HG03469 (cell line): Measurements from ENCODE around the gene RNASE7.
"Not testable (repeated sequence)": the region's sequence is repeated elsewhere in the genome, so short reads cannot be mapped to it uniquely, and the experiment has no call there.

Experiments used
- ATAC-seq: cut with Tn5 transposase; IDR thresholded peaks from one replicate; pipeline ENCODE4 v1.9.1; 2021; ENCODE audit warnings: mild to moderate bottlenecking, moderate library complexity, moderate number of reproducible peaks; ENCODE audit not compliant: unreplicated experiment

RNASE7 gene

GRCh38 chr14:21023174-21023573 lies 19.0 kb upstream of the RNASE7 start:
- no peak for ATAC-seq

GRCh38 chr14:21023817-21024584 lies 18.2 kb upstream of the RNASE7 start:
- ATAC-seq, result no peak

- no peak for ATAC-seq
Observed at GRCh38 chr14:21024585-21025370, 17.4 kb upstream of the RNASE7 start, which contains the start of gene NDRG2. Gene NDRG2, minus strand, starts transcription at chr14:21025061. Its CDS starts 1,746 bp downstream, at chr14:21023315.

GRCh38 chr14:21025371-21026273 lies 16.5 kb upstream of the RNASE7 start:
- no peak for ATAC-seq

GRCh38 chr14:21026274-21026987 lies 15.7 kb upstream of the RNASE7 start:
- ATAC-seq, result no peak

- no peak for ATAC-seq
Observed at GRCh38 chr14:21026988-21027315, 15.2 kb upstream of the RNASE7 start.

- no peak for ATAC-seq
Observed at GRCh38 chr14:21029917-21030316, 12.2 kb upstream of the RNASE7 start, which contains the start of gene TPPP2. Gene TPPP2, plus strand, starts transcription at chr14:21030217. Its CDS starts 365 bp downstream, at chr14:21030582.

GRCh38 chr14:21030531-21030930 lies 11.6 kb upstream of the RNASE7 start:
- no peak for ATAC-seq

GRCh38 chr14:21032326-21033132 lies 9.6 kb upstream of the RNASE7 start:
- no peak for ATAC-seq

- no peak for ATAC-seq
Observed at GRCh38 chr14:21033133-21033698, 8.9 kb upstream of the RNASE7 start.

GRCh38 chr14:21034707-21035106 lies 7.5 kb upstream of the RNASE7 start, which contains the start of gene RNASE13:
Gene RNASE13, minus strand, starts transcription at chr14:21034807. Its CDS starts 519 bp downstream, at chr14:21034288.
- ATAC-seq, result no peak

GRCh38 chr14:21036751-21037150 lies 5.4 kb upstream of the RNASE7 start:
- ATAC-seq, result no peak

GRCh38 chr14:21037156-21037555 lies 5.0 kb upstream of the RNASE7 start:
- ATAC-seq, result no peak

- no peak for ATAC-seq
Observed at GRCh38 chr14:21038441-21039422, 3.4 kb upstream of the RNASE7 start.

GRCh38 chr14:21039585-21040369 lies 2.4 kb upstream of the RNASE7 start:
- no peak for ATAC-seq

- ATAC-seq, result no peak
Observed at GRCh38 chr14:21040370-21040925, 1.7 kb upstream of the RNASE7 start.

- not testable (repeated sequence) for ATAC-seq
Observed at GRCh38 chr14:21040941-21041340, 1.2 kb upstream of the RNASE7 start.
